HG03095 (cell line): Measurements from ENCODE around the gene USE1.
A peak's percentile ranks its signal among the peaks of the same experiment; 100 is the strongest.

Source experiments
- ATAC-seq: cut with Tn5 transposase; IDR thresholded peaks from one replicate; pipeline ENCODE4 v1.9.1; 2021; ENCODE audit warnings: moderate library complexity; ENCODE audit not compliant: unreplicated experiment

Gene USE1

DNA sequence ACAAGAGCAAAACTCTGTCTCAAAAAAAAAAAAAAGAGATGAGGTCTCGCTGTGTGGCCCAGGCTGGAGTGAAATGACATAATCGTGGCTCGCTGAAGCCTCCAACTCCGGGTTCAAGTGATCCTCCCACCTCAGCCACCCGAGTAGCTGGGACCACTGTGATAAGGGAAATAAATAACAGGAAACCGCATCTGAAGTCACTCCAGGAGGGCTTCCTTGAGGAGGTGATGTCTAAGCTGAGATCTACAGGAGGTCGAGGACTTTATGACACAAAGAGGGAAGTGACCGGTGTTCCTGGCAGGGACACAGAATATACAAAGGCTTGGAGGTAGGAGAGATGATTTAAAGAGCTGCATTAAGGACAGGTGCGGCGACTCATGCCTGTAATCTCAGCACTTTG is 39.5 kb downstream of the USE1 start:
- no peak for ATAC-seq

DNA sequence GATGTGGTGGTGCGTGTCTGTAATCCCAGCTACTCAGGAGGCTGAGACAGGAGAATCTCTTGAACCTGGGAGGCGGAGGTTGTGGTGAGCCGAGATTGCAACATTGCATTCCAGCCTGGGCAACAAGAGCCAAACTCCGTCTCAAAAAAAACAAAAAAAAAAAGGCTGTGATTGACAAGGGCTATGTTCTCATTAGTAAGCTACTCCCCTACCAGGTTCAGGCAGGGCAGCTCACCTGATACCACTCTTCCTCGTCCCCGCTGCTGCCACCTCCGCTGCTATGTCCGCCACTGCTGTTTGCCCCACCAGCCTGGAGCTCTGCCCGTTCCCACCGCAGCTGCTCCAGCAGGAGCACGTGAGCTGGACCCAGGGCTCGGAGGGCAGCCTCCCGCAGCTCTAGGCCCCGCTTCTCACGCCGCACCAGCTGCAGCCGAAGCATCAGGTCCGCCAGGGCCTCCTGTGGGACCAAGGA is 40.0 kb downstream of the USE1 start:
- no peak for ATAC-seq

DNA sequence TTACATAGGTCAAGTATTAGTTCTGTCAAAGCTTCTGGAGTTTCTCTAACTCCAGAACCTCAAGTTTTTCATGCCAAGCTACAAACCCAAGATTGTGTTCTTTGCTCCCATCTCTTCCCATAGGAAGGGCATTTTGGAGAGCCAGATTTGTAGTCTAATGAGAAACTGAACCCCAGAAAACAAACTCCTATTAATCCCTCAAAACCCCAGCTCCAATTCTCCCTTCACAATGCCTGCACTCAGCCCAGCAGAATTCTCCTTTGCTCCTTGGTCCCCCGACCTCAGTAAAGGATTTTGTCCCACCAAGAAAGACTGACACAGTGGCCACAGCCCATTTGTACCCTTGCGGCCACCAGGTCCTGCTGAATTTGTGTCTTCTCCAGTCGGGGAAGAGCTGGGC is 41.0 kb downstream of the USE1 start:
- no peak for ATAC-seq

GRCh38 chr19:17259118-17259780 is 44.1 kb downstream of the USE1 start:
- ATAC-seq: no peak

DNA sequence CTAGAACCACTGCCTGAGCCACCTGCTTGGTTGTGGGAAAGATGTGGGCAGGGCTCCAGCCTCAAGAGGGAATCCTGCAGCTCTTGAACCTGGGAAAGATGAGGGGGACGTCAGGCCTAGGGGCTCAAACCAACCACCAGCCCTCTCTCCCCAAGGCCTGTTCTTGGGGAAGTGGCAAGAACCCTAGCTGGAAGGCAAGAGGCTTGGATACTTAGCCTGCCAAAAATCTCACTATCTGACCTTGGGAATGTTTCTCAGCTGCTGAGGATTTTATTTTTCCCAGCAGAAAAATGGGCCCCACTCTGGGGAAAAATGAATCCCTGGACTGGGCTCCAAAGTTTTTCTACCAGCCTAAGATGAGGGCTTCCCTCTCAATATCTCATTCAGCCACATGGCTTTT is 44.8 kb downstream of the USE1 start:
- ATAC-seq: no peak

DNA sequence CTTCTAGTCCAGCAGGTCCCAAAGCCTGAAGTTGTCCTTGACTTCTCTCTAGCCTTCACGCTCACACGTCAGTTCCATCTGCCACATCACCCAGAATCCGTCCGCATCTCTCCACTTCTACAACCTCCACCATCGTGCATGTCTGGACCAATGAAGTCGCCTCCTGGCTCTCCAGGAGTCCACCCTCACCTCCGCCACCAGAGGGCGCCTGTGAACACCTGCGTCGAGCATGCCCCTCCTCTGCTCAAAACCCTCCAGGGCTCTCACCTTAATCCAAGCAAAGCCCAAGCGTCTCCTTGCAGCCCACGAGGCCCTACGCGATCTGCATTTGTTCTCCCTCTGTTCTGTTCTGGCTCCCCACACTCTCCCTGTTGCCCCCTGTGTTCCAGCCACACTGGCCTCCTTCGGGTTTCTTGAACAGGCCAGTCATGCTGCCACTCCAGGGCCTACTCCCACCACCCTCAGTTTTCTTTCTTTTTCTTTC is 45.7 kb downstream of the USE1 start:
- ATAC-seq: peak; percentile 69

DNA sequence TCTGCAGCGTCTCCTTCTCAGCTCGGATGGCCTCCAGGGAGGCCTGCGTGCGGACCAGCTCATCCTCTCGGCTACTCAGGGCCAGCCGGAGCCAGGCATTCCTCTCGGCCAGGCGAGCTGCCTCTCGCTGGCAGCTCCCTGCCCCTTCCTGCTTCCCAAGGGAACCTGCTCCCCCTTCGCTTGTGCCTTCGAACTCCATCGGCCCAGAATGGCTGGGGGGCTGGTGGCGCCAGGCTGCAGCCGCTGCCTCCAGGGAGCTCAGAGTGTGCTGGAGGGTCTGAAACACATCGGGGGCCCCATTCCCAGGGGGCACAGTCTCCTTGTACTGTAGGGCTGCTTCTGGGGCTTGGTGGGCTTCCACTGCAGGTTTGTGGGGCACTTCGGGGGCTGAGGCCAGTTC is 47.4 kb downstream of the USE1 start:
- ATAC-seq: no peak

DNA sequence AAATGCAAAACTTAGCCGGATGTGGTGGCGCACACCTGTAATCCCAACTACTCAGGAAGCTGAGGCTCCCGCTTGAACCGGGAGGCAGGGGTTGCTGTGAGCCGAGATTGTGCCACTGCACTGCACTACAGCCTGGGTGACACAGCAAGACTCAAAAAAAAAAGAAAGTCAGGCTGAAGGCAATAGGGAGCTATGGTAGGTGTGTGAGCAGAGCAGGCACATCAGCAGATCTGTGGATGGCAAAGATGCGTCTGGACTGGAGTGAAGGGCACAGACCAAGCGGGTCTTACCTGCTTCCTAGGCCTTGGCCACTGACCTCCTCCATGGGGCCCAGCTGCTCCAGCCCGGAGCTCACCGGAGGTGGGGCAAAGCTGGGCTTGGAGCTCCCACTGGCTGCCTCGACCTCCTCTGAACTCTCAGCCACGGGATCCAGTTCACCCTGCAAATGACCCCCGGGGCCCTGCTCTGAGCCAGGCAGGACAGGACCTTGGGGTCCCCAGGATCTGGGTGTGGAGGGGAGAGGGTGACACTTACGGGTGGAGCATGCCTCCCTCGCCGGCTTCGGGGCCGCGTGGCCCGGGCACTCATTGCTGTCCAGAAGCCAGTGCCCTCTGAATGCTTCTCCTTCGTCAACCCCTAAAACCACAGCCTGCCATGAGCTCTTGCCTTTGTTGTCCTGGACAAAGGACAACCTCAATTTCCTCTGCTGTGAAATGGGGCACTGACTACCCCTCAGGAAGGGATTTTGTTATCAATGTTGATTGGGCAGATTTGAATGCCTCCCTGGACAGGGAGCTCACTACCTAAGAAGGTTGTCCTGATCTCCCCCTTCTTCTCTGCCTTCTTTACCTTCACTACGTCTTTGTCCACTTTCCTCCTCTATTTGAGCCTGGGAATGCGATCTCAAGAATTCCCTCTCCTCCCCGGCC is 48.8 kb downstream of the USE1 start:
- no peak for ATAC-seq

DNA sequence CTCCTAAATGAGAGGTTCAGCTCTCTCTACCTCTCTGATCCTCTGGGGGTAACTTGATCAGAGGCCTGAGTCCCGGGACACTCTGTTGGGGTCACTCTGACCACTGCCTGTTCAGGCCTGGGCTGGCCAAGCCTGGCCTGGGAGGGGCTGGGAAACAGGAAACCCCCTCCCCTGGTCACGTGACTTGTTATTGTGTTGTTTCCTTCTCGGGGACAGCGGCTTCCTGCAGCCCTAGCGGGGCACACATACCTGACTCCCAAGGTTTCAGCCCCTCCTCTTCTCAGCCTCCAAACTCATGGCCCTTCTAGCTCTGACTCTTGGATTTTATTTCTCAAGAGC is 49.5 kb downstream of the USE1 start, which contains the start of gene USHBP1:
Gene USHBP1 (minus strand): TSS at position 105 of the 339 bp plus-strand sequence. CDS start 446 bp downstream, outside the sequence.
- ATAC-seq: no peak

DNA sequence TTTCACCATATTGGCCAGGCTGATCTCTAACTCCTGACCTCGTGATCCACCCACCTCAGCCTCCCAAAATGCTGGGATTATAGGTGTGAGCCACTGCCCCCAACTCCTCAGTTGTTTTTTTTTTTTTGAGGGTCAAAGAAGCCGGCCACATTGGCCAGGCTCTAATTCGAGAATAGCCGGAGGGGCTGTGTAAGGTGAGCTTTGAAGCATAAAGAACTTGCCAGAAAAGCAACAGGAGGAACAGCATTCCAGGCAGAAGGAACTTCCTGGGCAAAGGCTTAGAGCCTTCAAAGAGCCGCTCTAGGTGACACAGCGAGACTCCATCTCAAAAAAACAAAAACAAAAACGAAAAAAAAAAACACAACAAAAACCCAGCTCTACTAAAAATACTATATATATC is 50.9 kb downstream of the USE1 start:
- no peak for ATAC-seq

DNA sequence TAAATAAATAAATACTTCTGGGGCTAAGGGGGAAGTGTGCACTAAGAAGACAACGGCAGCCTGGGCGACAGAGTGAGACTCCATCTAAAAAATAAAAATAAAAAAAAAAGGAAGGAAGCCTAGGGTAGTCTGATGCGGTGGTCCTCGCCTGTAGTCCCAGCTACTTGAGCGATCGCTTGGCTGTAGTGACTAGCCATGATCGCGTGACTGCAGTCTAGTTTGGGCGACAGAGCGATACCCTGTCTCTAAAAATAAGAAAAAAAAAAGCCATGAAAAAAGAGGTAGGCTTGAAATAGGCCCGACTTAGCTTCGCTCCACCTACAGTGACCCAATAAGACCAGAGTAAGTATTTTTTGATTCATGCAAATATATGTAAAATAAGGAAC is 51.4 kb downstream of the USE1 start:
- ATAC-seq: peak; percentile 11

- ATAC-seq: peak; percentile 85
Observed at GRCh38 chr19:17266975-17267788, 52.0 kb downstream of the USE1 start, which contains the start of gene BABAM1. Gene BABAM1 (plus strand): TSS chr19:17267443. CDS start chr19:17268807, 1,364 bp downstream.

- no peak for ATAC-seq
Observed at GRCh38 chr19:17268754-17269153, 53.6 kb downstream of the USE1 start.
